NB4 (cell line): ENCODE results near the gene NTM.

Experiments
- MYC ChIP-seq: IDR thresholded peaks from 2 replicates; pipeline ENCODE4 v1.6.1; 2011; ENCODE audit warnings: low read depth, low read length
- POLR2A ChIP-seq: IDR thresholded peaks from 2 replicates; pipeline ENCODE4 v1.6.1; 2011; ENCODE audit warnings: mild to moderate bottlenecking; ENCODE audit not compliant: insufficient read length; ENCODE audit errors: extremely low read depth
- TF ChIP-seq, protein P1 (sequence below): IDR thresholded peaks from one replicate; pipeline ENCODE4 v1.5.1; 2012; ENCODE audit warnings: low read depth, low read length
- TF ChIP-seq, protein P2 (sequence below): IDR thresholded peaks from 2 replicates; pipeline ENCODE4 v1.6.1; 2011; ENCODE audit warnings: low read depth, low read length

DNA sequence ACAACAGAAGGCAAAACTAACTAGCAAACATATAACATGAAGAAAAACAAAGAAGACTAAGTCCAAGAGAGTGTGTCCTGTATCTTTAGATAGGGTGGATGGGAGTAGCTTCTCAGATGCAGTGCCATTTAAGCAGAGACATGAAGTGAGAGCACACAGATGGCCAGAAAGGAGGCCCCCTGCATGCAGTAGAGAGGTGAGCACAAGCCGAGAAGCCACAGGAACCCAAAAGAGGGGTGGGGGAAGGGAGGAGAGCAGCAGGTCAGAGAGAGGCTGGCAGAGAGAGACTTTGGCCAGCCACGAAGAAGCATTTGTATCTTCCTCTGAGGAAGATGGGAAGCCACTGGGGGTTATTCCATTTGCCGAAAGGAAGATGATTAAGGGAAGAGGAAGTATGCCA, 86.7 kb downstream of the NTM start:
- TF ChIP-seq, protein P1, sequence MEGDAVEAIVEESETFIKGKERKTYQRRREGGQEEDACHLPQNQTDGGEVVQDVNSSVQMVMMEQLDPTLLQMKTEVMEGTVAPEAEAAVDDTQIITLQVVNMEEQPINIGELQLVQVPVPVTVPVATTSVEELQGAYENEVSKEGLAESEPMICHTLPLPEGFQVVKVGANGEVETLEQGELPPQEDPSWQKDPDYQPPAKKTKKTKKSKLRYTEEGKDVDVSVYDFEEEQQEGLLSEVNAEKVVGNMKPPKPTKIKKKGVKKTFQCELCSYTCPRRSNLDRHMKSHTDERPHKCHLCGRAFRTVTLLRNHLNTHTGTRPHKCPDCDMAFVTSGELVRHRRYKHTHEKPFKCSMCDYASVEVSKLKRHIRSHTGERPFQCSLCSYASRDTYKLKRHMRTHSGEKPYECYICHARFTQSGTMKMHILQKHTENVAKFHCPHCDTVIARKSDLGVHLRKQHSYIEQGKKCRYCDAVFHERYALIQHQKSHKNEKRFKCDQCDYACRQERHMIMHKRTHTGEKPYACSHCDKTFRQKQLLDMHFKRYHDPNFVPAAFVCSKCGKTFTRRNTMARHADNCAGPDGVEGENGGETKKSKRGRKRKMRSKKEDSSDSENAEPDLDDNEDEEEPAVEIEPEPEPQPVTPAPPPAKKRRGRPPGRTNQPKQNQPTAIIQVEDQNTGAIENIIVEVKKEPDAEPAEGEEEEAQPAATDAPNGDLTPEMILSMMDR, result no peak
- TF ChIP-seq POLR2A, result no peak
- TF ChIP-seq, protein P2, sequence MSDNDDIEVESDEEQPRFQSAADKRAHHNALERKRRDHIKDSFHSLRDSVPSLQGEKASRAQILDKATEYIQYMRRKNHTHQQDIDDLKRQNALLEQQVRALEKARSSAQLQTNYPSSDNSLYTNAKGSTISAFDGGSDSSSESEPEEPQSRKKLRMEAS, result no peak
- TF ChIP-seq MYC, result no peak
